DND-41 (cell line): Measurements from ENCODE around the gene TBCK.

Experiments
- EZH2 ChIP-seq: IDR thresholded peaks from 3 replicates; pipeline ENCODE4 v1.6.1; 2012; ENCODE audit warnings: borderline replicate concordance, low read depth, mild to moderate bottlenecking, moderate library complexity, low read length, inconsistent platforms; ENCODE audit not compliant: severe bottlenecking
- TF ChIP-seq, protein P1 (sequence below): IDR thresholded peaks from 2 replicates; pipeline ENCODE4 v1.5.1; 2012; ENCODE audit warnings: borderline replicate concordance, low read length, moderate library complexity, mild to moderate bottlenecking; ENCODE audit not compliant: poor library complexity, severe bottlenecking; ENCODE audit errors: extremely low read depth

DNA sequence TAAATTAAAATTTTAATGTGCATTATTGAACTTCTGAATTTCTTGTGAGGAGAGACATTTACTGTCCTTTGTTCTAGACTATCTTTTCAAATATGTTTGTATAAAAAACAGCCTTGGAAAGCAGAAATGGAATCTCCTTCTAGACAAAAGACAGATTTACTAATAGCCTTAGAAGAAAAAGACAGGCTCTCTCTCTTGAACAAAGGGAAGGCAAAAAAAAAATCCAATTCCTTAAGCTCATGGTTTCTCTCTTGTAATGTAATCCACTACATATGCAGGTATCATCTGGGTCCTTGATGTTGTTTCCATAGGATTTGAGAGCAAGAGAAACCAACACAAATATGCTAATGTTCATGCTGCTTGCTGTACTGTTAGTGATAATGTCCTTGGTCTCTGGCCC, 106.0 kb downstream of the TBCK start:
- TF ChIP-seq, protein P1, sequence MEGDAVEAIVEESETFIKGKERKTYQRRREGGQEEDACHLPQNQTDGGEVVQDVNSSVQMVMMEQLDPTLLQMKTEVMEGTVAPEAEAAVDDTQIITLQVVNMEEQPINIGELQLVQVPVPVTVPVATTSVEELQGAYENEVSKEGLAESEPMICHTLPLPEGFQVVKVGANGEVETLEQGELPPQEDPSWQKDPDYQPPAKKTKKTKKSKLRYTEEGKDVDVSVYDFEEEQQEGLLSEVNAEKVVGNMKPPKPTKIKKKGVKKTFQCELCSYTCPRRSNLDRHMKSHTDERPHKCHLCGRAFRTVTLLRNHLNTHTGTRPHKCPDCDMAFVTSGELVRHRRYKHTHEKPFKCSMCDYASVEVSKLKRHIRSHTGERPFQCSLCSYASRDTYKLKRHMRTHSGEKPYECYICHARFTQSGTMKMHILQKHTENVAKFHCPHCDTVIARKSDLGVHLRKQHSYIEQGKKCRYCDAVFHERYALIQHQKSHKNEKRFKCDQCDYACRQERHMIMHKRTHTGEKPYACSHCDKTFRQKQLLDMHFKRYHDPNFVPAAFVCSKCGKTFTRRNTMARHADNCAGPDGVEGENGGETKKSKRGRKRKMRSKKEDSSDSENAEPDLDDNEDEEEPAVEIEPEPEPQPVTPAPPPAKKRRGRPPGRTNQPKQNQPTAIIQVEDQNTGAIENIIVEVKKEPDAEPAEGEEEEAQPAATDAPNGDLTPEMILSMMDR = no peak
- no peak for TF ChIP-seq EZH2
